GM20431 (cell line): ENCODE results near the gene WWP2.
"Not testable (repeated sequence)": the region's sequence is repeated elsewhere in the genome, so short reads cannot be mapped to it uniquely, and the experiment has no call there.

Source experiments
- in situ Hi-C: fragments of 300-500 bp; cut with MseI, MboI; formaldehyde crosslinking; loops from one replicate; pipeline ENCODE4 v1.15.0; 2020; ENCODE audit warnings: low sequenced_read_pairs; ENCODE audit not compliant: unreplicated experiment

Gene WWP2

DNA sequence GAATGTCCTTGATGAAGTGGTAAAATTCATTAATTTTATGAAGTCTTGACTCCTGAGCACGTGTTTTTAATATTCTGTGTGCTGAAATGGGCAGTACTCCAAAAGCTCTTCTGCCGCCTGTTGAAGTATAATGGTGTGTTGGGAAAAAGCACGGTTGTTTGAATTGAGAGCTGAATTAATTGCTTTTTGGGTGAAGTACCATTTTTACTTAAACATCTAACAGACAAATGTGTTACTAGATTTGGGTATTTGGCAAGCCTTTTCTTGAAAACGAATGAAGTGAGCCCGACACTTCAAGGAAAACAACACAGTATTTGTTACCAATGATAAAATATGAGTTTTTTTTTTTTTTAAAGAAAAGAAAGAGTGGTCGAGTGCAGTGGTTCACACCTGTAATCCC lies 22.5 kb downstream of the WWP2 start:
- in situ Hi-C loops = no loop called here

GRCh38 chr16:69787883-69788282 lies 25.8 kb downstream of the WWP2 start:
- in situ Hi-C loops = no loop called here

DNA sequence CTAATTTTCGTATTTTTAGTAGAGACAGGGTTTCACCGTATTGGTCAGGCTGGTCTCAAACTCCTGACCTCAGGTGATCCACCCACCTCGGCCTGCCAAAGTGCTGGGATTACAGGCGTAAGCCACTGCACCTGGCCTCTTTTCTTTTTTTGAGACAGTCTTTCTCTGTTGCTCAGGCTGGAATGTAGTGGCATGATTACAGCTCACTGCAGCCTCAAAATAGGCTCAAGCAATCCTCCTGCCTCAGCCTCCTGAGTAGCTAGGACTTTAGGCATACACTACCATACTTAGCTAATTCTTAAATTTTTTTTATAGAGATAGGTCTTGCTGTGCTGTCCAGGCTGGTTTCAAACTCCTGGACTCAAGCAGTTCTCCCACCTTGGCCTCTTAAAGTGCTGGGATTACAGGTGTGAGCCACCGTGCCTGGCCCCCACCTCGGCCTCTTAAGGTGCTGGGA lies 29.3 kb downstream of the WWP2 start:
- in situ Hi-C loops = loop anchor here (10.0 kb wide), 2 partner anchors 73 to 143 kb away; no protein-coding TSS in a partner anchor

DNA sequence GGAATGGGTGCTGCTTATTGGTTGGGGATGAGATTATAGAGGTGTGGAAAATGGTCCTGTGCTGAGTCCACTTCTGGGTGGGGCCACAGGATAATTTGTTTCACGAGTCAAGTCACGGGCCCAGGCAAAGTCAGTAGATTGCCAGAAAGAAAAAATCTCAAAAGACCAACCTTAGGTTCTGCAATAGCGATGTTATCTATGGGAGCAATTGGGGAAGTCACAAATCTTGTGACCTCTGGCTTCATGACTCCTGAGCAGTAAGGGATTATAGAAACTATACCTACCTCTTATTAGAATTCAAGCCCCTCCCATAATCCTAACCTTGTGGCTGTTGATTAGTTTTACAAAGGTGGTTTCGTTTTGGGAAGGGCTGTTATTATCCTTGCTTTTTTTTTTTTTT lies 31.4 kb downstream of the WWP2 start:
- in situ Hi-C loops = loop anchor here (10.0 kb wide), 2 partner anchors 71 to 141 kb away; no protein-coding TSS in a partner anchor

- in situ Hi-C loops = loop anchor here (10.0 kb wide), 2 partner anchors 70 to 140 kb away; no protein-coding TSS in a partner anchor
Measured at GRCh38 chr16:69794486-69794885, 32.4 kb downstream of the WWP2 start.

DNA sequence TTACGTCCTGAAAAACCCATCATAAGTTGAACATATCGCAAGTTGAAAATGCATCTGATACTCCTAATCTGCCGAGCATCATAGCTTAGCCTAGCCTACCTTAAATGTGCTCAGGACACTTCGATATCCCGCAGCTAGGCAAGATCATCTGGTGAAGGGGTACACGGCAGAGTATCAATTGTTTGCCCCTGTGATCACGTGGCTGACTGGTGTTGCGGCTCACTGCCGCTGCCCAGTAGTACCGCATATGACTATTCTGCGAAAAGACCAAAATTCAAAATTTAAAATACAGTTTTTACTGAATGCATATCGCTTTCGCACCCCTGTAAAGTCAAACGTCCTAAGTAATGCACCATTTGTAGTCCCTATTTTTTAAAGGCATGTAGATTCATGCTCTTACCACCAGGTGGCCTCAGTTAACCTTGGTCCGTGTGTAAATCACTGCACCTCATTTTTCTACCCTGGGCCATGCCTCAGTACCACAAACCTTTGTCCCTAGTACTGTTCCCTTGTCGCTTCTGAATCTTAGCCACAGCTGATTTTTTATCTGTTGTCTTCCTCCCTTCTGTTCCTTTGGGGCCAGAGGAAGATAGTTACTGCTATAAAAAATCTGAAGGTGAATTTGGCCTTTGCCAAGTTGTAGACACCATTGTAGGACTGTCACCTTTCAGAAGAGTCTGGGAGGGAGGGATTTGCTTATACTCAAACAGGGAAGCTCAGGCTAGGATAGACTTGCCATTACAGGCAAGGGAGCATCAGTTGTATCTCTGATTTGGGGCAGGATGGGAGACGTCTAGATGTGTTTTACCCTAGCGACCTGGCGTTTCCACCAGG lies 34.4 kb downstream of the WWP2 start:
- in situ Hi-C loops = loop anchor here (10.0 kb wide), 2 partner anchors 68 to 138 kb away; no protein-coding TSS in a partner anchor

- in situ Hi-C loops = loop anchor here (10.0 kb wide), 2 partner anchors 66 to 136 kb away; no protein-coding TSS in a partner anchor
Measured at GRCh38 chr16:69798466-69798865, 36.3 kb downstream of the WWP2 start.

DNA sequence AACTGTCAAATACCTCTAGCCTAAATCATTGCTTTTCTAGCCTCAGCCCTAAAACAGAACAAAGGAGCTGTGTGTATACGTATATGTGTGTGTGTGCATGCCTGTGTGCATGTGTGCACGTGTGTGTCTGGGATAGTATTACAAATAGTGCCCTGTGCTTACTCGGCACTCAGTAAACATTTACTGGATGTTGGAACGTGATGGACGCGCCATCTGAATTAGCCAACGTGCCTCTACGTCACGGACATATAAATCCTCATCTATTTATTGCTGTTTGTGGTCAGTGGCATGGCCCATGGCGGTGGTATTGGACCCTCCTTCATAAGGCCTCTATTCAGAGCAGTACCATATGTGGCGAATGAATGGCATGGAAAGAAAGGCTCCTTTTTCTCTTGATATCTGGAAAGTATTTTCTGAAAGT lies 37.5 kb downstream of the WWP2 start:
- in situ Hi-C loops = loop anchor here (10.0 kb wide), 2 partner anchors 65 to 135 kb away; no protein-coding TSS in a partner anchor

- in situ Hi-C loops = no loop called here
Measured at GRCh38 chr16:69804297-69804696, 42.2 kb downstream of the WWP2 start.

DNA sequence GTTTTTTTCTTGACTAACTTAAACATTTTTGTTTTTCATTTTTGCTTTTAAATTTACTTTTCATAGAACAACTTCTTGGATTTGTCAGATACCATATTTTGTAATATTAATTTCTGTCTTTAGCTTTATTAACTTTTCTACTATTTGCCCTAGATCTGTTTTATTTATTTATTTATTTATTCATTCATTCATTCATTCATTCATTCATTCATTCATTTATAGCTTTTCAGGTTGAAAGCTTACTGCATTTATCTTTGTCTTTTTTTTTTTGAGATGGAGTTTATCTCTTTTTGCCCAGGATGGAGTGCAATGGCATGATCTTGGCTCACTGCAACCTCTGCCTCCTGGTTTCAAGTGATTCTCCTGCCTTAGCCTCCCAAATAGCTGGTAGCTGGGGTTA lies 44.6 kb downstream of the WWP2 start:
- in situ Hi-C loops = not testable (repeated sequence)

DNA sequence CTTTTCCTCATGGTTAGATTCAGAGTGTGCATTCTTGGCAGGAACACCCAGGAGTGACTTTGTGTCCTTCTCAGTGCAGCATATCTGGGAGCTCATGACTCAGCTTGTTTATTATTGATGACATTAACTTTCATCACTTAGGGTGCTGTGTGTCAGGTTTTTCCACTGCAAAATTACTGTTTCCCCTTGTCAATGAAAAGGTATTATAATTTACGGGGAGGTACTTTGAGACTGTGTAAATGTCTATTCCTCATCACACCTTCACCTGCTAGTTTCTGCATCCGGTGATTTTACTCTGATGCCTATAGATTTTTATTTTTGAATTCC lies 50.5 kb downstream of the WWP2 start:
- in situ Hi-C loops = no loop called here

GRCh38 chr16:69814078-69814477 lies 51.9 kb downstream of the WWP2 start:
- in situ Hi-C loops = no loop called here

GRCh38 chr16:69814561-69814960 lies 52.4 kb downstream of the WWP2 start:
- in situ Hi-C loops = no loop called here

DNA sequence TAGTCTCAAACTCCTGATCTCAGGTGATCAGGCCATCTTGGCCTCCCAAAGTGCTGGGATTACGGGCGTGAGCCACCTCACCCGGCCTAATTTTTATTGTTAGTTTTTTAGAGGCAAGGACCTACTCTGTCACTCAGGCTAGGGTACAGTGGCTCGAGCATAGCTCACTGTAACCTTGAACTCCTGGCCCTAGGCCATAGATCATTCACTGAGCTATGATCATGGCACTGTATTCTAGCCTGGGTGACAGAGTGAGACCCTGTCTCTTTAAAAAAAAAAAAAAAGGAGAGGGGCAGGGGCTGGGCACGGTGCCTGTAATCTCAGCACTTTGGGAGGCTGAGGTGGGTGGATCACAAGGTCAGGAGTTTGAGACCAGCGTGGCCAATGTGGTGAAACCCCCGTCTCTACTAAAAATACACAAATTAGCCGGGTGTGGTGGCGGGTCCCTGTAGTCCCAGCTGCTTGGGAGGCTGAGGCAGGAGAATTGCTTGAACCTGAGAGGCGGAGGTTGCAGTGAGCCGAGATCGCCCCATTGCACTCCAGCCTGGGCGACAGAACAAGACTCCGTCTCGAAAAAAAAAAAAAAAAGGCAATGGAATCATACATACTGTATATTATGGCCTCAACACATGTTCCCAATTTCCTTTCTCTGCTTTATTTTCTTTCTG lies 53.2 kb downstream of the WWP2 start:
- in situ Hi-C loops = not testable (repeated sequence)

DNA sequence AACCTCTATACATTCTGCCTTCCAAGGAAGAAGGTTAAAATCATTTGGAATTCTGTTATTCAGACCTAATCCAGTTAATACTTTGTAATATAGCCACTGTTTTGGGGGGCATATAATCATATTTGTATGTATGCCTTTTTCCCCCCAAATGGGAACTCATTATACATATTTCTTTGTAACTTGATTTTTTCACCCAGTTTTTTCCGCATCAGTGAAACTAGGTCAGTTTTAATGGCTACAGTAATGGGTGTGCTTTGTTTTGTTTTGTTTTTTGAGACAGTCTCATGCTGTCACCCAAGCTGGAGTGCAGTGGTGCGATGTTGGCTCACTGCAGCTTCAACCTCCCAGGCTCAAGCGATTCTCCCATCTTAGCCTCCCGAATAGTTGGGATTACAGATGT lies 54.9 kb downstream of the WWP2 start:
- in situ Hi-C loops = no loop called here

DNA sequence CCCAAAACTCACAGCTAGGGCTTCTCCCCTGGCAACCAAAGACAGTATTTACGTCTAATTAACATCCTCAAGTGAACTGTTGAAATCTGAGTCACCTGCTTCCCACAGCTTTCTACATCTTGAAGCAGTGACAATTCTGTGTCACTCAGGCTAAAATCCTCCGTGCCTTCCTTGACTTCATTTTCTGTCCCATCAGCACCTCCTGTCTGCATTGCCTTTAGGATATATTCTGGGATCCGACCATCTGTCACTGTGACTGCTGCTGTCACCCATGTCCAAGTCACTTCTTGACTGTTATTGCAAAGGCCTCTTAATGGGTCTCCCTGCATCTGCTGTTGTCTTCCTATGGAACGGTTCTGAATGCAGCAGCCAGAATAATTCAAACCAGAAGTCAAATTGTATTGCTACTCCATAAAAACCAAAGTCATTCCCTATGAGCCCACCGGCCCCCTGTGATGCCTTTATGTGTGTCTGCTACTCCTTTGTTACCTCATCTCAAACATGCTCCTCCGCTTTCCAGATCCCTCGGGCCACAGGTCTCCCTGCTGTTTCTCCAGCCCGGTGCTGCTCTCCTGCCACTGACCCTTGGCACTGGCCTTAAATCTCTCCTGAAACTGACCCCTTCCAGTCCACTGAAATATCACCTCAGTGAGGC lies 56.9 kb downstream of the WWP2 start:
- in situ Hi-C loops = no loop called here

- in situ Hi-C loops = no loop called here
Measured at GRCh38 chr16:69820926-69821541, 58.9 kb downstream of the WWP2 start.

GRCh38 chr16:69821844-69822173 lies 59.7 kb downstream of the WWP2 start:
- in situ Hi-C loops = no loop called here

GRCh38 chr16:69822174-69822935 lies 60.2 kb downstream of the WWP2 start:
- in situ Hi-C loops = no loop called here
